Heart left ventricle (tissue), 16 donors: ENCODE results near the gene AGPAT1. TPM values are rescaled to one million over a fixed set of nuclear protein-coding genes. Genes with fewer than 3 reads are reported as not detected.
"Not testable (repeated sequence)": the region's sequence is repeated elsewhere in the genome, so short reads cannot be mapped to it uniquely, and the experiment has no call there.

ENCODE experiments used
- ATAC-seq, 4 donors: fragments of 200-7000 bp; cut with Tn5 transposase; one replicate each; pipeline ENCODE4 v1.9.1; 2020 to 2022; ENCODE audit warnings: moderate library complexity in 4 of 4, mild to moderate bottlenecking in 3 of 4, moderate number of reproducible peaks in 1 of 4
- DNase-seq, 5 donors: peaks; one replicate each; pipeline ENCODE4 v3.0.0-alpha.2; 2020
- H3K27ac ChIP-seq, 12 donors: fragments of 200-600 bp; sonication (generic) in 4 of 12; one replicate each; pipeline versions ENCODE4 v1.5.0 to v1.8.0; 2016 to 2022; ENCODE audit warnings: mild to moderate bottlenecking in 2 of 12
- H3K27me3 ChIP-seq, 9 donors: fragments of 200-600 bp; sonication (generic) in 2 of 9; one replicate each; pipeline versions ENCODE4 v1.5.1 to v1.8.0; 2016 to 2022; ENCODE audit warnings: mild to moderate bottlenecking in 3 of 9
- H3K36me3 ChIP-seq, 9 donors: fragments of 200-600 bp; sonication (generic) in 2 of 9; one replicate each; pipeline versions ENCODE4 v1.5.0 to v1.8.0; 2018 to 2022; ENCODE audit warnings: mild to moderate bottlenecking in 2 of 9
- H3K4me1 ChIP-seq, 12 donors: fragments of 200-600 bp; sonication (generic) in 4 of 12; one replicate each; pipeline versions ENCODE4 v1.5.0 to v1.8.0; 2016 to 2022; ENCODE audit warnings: mild to moderate bottlenecking in 3 of 12
- H3K4me3 ChIP-seq, 12 donors: fragments of 200-600 bp; sonication (generic) in 4 of 12; one replicate each; pipeline versions ENCODE4 v1.5.0 to v1.8.0; 2017 to 2022; ENCODE audit warnings: mild to moderate bottlenecking in 9 of 12, moderate library complexity in 4 of 12
- H3K9me3 ChIP-seq, 12 donors: fragments of 200-600 bp; sonication (generic) in 4 of 12; one replicate each; pipeline versions ENCODE4 v1.5.0 to v1.8.0; 2016 to 2022; ENCODE audit warnings: mild to moderate bottlenecking in 1 of 12
- CTCF ChIP-seq, 12 donors: fragments of 200-600 bp; sonication (generic) in 4 of 12; IDR thresholded peaks; one replicate each; pipeline versions ENCODE4 v1.5.0 to v1.8.0; 2018 to 2022; ENCODE audit warnings: antibody characterized with exemption in 12 of 12, mild to moderate bottlenecking in 5 of 12
- POLR2A ChIP-seq, 2 donors: fragments of 450-650 bp; IDR thresholded peaks; one replicate each; pipeline ENCODE4 v1.6.1; 2017; ENCODE audit warnings: antibody characterized with exemption in 2 of 2, mild to moderate bottlenecking in 2 of 2, moderate library complexity in 2 of 2
- WGBS, 4 donors: extraction: QIAGEN DNeasy Blood & Tissue Kit in 2 of 4; methylation state at CpG; one replicate each; pipeline versions ENCODE4 v1.1.5 to v1.1.7; 2013 to 2018; 5-methylcytosine and 5-hydroxymethylcytosine counted together
- intact Hi-C, 10 donors: fragments of 100-400 bp; cut with DNase I; formaldehyde crosslinking; loops; one replicate each; pipeline versions ENCODE4 v1.11.1 to v1.14.2; 2022
- polyA plus RNA-seq, 2 donors: library from polyadenylated mRNA; stranded (reverse); fragments of 200-250 nt; gene quantifications; one replicate each; pipeline ENCODE4 v1.2.3, GENCODE V29; 2013
- total RNA-seq, 9 donors: library from RNA; depleted of rRNA in 2 of 9; stranded (reverse); fragments of >200 nt in 2 of 9; fragmentation: NEBNext Ultra II Directional in 3 of 9; extraction: Animal tissue kit (Norgen Biotek cat#: 25700) in 3 of 9; gene quantifications; one replicate each; pipeline versions ENCODE4 v1.1.0 to v1.2.4, GENCODE V29; 2016 to 2023
- donor health status: ischemic (EF 13 %, LVEDD 7.1; RV severe dilation, severe dysfunction).
- donor health status: healthy with polysubstance abuse.
- donor health status: DM: no; HTN: yes; CAD: no.
- donor health status: DM: no; HTN: no; CAD: no.
- donor health status: ischemic (EF 25% LVEDD 6.9; RV normal size, moderate dysfunction).
- donor health status: ischemic (EF 25% LVEDD 5.7; RV mildly dilated, moderate dysfunction).
- donor health status: healthy.
- donor health status: DM: yes; HTN: yes; CAD: no.
- donor health status: ischemic (EF 35%, LVEDD 5.7; RV mildly dilated, moderate dysfunction).
- donor health status: nonischemic (EF 11% LVEDD 7.7; RV severe dilation, severe dysfunction).
- donor health status: DM: yes; HTN: yes; CAD: no.
- donor health status: PGD.
- donor health status: ischemic (EF 29% LVEDD 5.4; RV normal size, mild dysfunction).
- donor health status: nonischemic (EF 23%, LVEDD 6.1; RV moderate dilation, normal function).

The AGPAT1 gene
- total and polyA plus RNA-seq, 11 donors: 43.5 to 79.1 (median 51.0) TPM

- Histone ChIP-seq H3K27ac (no peak overlapping the region), H3K9me3 (no peaks in the 10 kb centered on the region), H3K36me3 (peaks cover 0 to 78% (median 26%) of the 10 kb centered on the region in 9 donors), H3K4me3 (no peak overlapping the region), H3K4me1 (no peaks in the 10 kb centered on the region), H3K27me3 (no peaks in the 10 kb centered on the region)
- ATAC-seq (no peak), DNase-seq (no peak)
- intact Hi-C loops: no loop called here
- 81 to 86% (median 85%) methylated on average over 10 of the region's 10 CpGs for WGBS, 4 donors
- no peak for TF ChIP-seq POLR2A (IDR thresholded peaks at IDR 0.05)
- no peak for TF ChIP-seq CTCF (IDR thresholded peaks at IDR 0.05)
Measured at GRCh38 chr6:32216285-32216684, 40.4 kb upstream of the AGPAT1 start.

GRCh38 chr6:32215617-32216016, 39.7 kb upstream of the AGPAT1 start:
- WGBS, 4 donors: 91 to 99% (median 96%) methylated on average over 4 of the region's 4 CpGs
- TF ChIP-seq CTCF (IDR thresholded peaks at IDR 0.05): no peak
- no peak for TF ChIP-seq POLR2A (IDR thresholded peaks at IDR 0.05)
- no peak overlapping the region for H3K4me3 ChIP-seq
- no peaks in the 10 kb centered on the region for H3K4me1 ChIP-seq
- ATAC-seq (no peak), DNase-seq (no peak)
- no peak overlapping the region for H3K27ac ChIP-seq
- H3K9me3 ChIP-seq: no peaks in the 10 kb centered on the region
- H3K27me3 ChIP-seq: no peaks in the 10 kb centered on the region
- intact Hi-C loops: no loop called here
- peaks cover 0 to 75% (median 22%) of the 10 kb centered on the region in 9 donors for H3K36me3 ChIP-seq

GRCh38 chr6:32214126-32214525, 38.2 kb upstream of the AGPAT1 start:
- intact Hi-C loops: no loop called here
- Histone ChIP-seq H3K9me3 (no peaks in the 10 kb centered on the region), H3K27ac (no peak overlapping the region), H3K36me3 (peaks cover 0 to 70% (median 23%) of the 10 kb centered on the region in 9 donors), H3K27me3 (no peaks in the 10 kb centered on the region), H3K4me3 (no peak overlapping the region), H3K4me1 (no peaks in the 10 kb centered on the region)
- ATAC-seq (no peak), DNase-seq (no peak)
- 74 to 90% (median 86%) methylated on average over 3 of the region's 3 CpGs for WGBS, 4 donors
- TF ChIP-seq CTCF (IDR thresholded peaks at IDR 0.05) (no peak), POLR2A (IDR thresholded peaks at IDR 0.05) (no peak)

GRCh38 chr6:32213649-32214048, 37.8 kb upstream of the AGPAT1 start:
- intact Hi-C loops: no loop called here
- Histone ChIP-seq H3K4me1 (no peaks in the 10 kb centered on the region), H3K27me3 (no peaks in the 10 kb centered on the region), H3K27ac (no peak overlapping the region), H3K9me3 (no peaks in the 10 kb centered on the region), H3K36me3 (peaks cover 0 to 70% (median 23%) of the 10 kb centered on the region in 9 donors), H3K4me3 (no peak overlapping the region)
- 79 to 92% (median 85%) methylated on average over 6 of the region's 6 CpGs for WGBS, 4 donors
- ATAC-seq: peak in 1 of 4 donors; percentile 27
- DNase-seq: no peak
- TF ChIP-seq POLR2A (IDR thresholded peaks at IDR 0.05): no peak

- 77 to 88% (median 85%) methylated on average over 12 of the region's 12 CpGs for WGBS, 4 donors
- ATAC-seq: peak in 2 of 4 donors; percentile 29 to 33
Measured at GRCh38 chr6:32212076-32212760, 36.3 kb upstream of the AGPAT1 start.

GRCh38 chr6:32211432-32211831, 35.5 kb upstream of the AGPAT1 start:
- H3K27ac ChIP-seq, H3K4me3 ChIP-seq, DNase-seq, H3K27me3 ChIP-seq, intact Hi-C loops, H3K4me1 ChIP-seq, H3K9me3 ChIP-seq, ATAC-seq: not testable (repeated sequence)
- H3K36me3 ChIP-seq: peaks cover 0 to 57% (median 4%) of the 10 kb centered on the region in 9 donors
- 85 to 90% (median 88%) methylated on average over 4 of the region's 4 CpGs for WGBS, 4 donors

More at GRCh38 chr6:32212076-32212760, 36.3 kb upstream of the AGPAT1 start:
- Histone ChIP-seq H3K27ac (no peak overlapping the region), H3K4me3 (no peak overlapping the region), H3K27me3 (no peaks in the 10 kb centered on the region), H3K36me3 (peaks cover 0 to 64% (median 11%) of the 10 kb centered on the region in 9 donors), H3K9me3 (no peaks in the 10 kb centered on the region), H3K4me1 (no peaks in the 10 kb centered on the region)
- intact Hi-C loops: no loop called here
- TF ChIP-seq POLR2A (IDR thresholded peaks at IDR 0.05) (no peak), CTCF (IDR thresholded peaks at IDR 0.05) (no peak)
- DNase-seq: no peak
